ENCODE data around the gene SIPA1L3. TPM values are rescaled to one million over a fixed set of nuclear protein-coding genes. Genes with fewer than 3 reads are reported as not detected.

Gene SIPA1L3
- total RNA-seq, 1 donor from 2014 or later: 26.9 TPM

- H3K9ac ChIP-seq (ENCODE audit: low read length): no peak overlapping the region
- no peaks in the 10 kb centered on the region for H3K9me3 Mint-ChIP-seq (ENCODE audit: unreplicated experiment)
- H3K79me2 ChIP-seq (ENCODE audit: insufficient read depth, low read length): no peaks in the 10 kb centered on the region
- H3K4me1 Mint-ChIP-seq (ENCODE audit: low read depth, unreplicated experiment): no peaks in the 10 kb centered on the region
- no peak for FAIRE-seq
- no peak overlapping the region for H3K4me2 ChIP-seq (ENCODE audit: low read length)
- no peak overlapping the region for H2AFZ ChIP-seq (ENCODE audit: low read depth, low read length)
- DNase-seq (ENCODE audit: low read depth): no peak
- no peak for TF ChIP-seq CTCF (IDR thresholded peaks at IDR 0.05; ENCODE audit: insufficient read depth, low read depth, low read length)
- no peak for TF ChIP-seq EZH2 (IDR thresholded peaks at IDR 0.05; ENCODE audit: insufficient read depth, low read length)
- no peak overlapping the region for H3K27ac Mint-ChIP-seq (ENCODE audit: unreplicated experiment)
- no peak overlapping the region for H3K27ac ChIP-seq (ENCODE audit: low read depth, low read length)
- H3K27me3 Mint-ChIP-seq (ENCODE audit: low read depth, unreplicated experiment): no peaks in the 10 kb centered on the region
- peaks cover 4% of the 10 kb centered on the region for H3K36me3 ChIP-seq (ENCODE audit: insufficient read depth, low read length)
- peaks cover 5% of the 10 kb centered on the region for H3K4me1 ChIP-seq (ENCODE audit: insufficient read depth, low read length)
- H3K27me3 ChIP-seq (ENCODE audit: insufficient read depth, low read length): no peaks in the 10 kb centered on the region
- no peak overlapping the region for H3K4me3 Mint-ChIP-seq (ENCODE audit: unreplicated experiment)
- H3K4me3 ChIP-seq (ENCODE audit: insufficient read depth, low read depth, low read length): no peak overlapping the region
- H3K9me3 ChIP-seq (ENCODE audit: insufficient read depth, low read depth, low read length): no peaks in the 10 kb centered on the region
- peaks cover 5% of the 10 kb centered on the region for H3K36me3 Mint-ChIP-seq (ENCODE audit: low read depth, unreplicated experiment)
- H4K20me1 ChIP-seq (ENCODE audit: insufficient read depth, low read length): peaks cover 12% of the 10 kb centered on the region
Measured at GRCh38 chr19:38172001-38172400, 265.0 kb downstream of the SIPA1L3 start.

DNA sequence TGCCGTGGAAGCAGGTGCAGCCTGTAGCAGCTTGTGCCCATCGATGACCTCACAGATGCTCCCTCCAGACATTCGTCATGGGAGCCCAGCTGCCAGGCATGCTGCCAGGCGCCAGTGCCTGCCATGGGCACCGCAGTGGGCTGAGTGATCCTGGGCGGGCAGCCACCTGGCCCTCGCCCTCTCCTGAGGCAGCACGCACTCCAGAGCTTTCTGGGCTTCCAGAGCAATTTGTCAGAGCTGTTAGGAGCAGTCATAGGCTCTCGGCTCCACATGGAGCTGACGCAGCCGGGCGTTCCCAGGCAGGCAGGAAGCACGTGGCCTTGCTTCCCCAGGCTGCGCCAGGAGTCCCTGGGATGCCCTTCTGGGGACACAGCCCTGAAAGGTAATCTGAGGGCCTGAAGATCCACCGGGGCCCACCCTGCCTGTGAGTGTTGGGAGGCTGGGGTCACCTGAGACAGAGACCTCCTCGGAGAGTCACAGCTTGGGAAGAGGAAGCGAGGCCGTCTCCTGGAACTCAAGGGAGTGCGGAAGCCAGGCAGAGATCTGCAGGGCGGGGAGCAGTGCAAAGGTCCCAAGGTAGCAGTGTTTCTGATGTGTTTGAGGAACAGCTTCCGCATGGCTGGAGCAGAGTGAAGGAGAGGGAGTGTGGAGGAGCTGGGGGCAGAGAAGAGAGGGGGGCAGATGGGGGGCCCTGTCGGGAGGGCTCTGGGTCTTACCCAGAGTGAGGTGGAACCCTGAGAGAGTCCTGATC is 266.5 kb downstream of the SIPA1L3 start:
- Mint-ChIP-seq H3K4me1 (ENCODE audit: low read depth, unreplicated experiment) (no peaks in the 10 kb centered on the region), H3K36me3 (ENCODE audit: low read depth, unreplicated experiment) (peaks cover 3% of the 10 kb centered on the region), H3K9me3 (ENCODE audit: unreplicated experiment) (no peaks in the 10 kb centered on the region), H3K27ac (ENCODE audit: unreplicated experiment) (peak overlapping the region; percentile 34), H3K27me3 (ENCODE audit: low read depth, unreplicated experiment) (no peaks in the 10 kb centered on the region), H3K4me3 (ENCODE audit: unreplicated experiment) (no peak overlapping the region)
- Histone ChIP-seq H3K27me3 (ENCODE audit: insufficient read depth, low read length) (no peaks in the 10 kb centered on the region), H3K36me3 (ENCODE audit: insufficient read depth, low read length) (peaks cover 4% of the 10 kb centered on the region), H3K9me3 (ENCODE audit: insufficient read depth, low read depth, low read length) (no peaks in the 10 kb centered on the region), H3K79me2 (ENCODE audit: insufficient read depth, low read length) (no peaks in the 10 kb centered on the region), H3K4me2 (ENCODE audit: low read length) (no peak overlapping the region), H3K4me3 (ENCODE audit: insufficient read depth, low read depth, low read length) (no peak overlapping the region), H3K27ac (ENCODE audit: low read depth, low read length) (peak overlapping the region; percentile 72), H2AFZ (ENCODE audit: low read depth, low read length) (no peak overlapping the region), H4K20me1 (ENCODE audit: insufficient read depth, low read length) (peaks cover 12% of the 10 kb centered on the region), H3K9ac (ENCODE audit: low read length) (peak overlapping the region; percentile 56), H3K4me1 (ENCODE audit: insufficient read depth, low read length) (peaks cover 5% of the 10 kb centered on the region)
- DNase-seq (ENCODE audit: low read depth): peak; percentile 78
- no peak for FAIRE-seq
- no peak for TF ChIP-seq CTCF (IDR thresholded peaks at IDR 0.05; ENCODE audit: insufficient read depth, low read depth, low read length)
- no peak for TF ChIP-seq EZH2 (IDR thresholded peaks at IDR 0.05; ENCODE audit: insufficient read depth, low read length)

DNA sequence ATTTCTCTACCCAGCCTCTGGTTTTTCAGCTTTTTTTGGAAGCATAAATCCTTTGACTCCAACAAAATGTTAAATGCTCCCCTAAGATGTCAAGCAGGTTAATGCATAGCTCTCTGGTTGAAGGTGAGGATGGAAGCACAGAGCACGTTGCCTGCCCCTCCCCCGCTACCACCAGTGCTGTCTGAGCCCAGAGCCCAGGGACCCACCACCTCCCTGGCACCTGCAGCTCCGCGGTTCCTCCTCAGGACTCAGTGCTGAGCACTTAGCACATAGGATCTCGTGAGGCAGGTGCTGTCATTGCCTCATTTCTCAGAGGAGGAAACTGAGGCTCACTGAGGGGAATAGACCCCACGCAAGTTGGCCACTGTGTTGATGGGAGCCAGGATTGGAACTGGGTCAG is 268.4 kb downstream of the SIPA1L3 start:
- H3K9me3 ChIP-seq (ENCODE audit: insufficient read depth, low read depth, low read length): no peaks in the 10 kb centered on the region
- H4K20me1 ChIP-seq (ENCODE audit: insufficient read depth, low read length): peaks cover 12% of the 10 kb centered on the region
- H3K9ac ChIP-seq (ENCODE audit: low read length): no peak overlapping the region
- no peaks in the 10 kb centered on the region for H3K4me1 Mint-ChIP-seq (ENCODE audit: low read depth, unreplicated experiment)
- no peak overlapping the region for H3K4me3 Mint-ChIP-seq (ENCODE audit: unreplicated experiment)
- no peak overlapping the region for H3K4me2 ChIP-seq (ENCODE audit: low read length)
- peaks cover 6% of the 10 kb centered on the region for H3K36me3 Mint-ChIP-seq (ENCODE audit: low read depth, unreplicated experiment)
- H3K79me2 ChIP-seq (ENCODE audit: insufficient read depth, low read length): no peaks in the 10 kb centered on the region
- DNase-seq (ENCODE audit: low read depth) (no peak), FAIRE-seq (no peak)
- H2AFZ ChIP-seq (ENCODE audit: low read depth, low read length): no peak overlapping the region
- H3K27ac Mint-ChIP-seq (ENCODE audit: unreplicated experiment): no peak overlapping the region
- no peaks in the 10 kb centered on the region for H3K36me3 ChIP-seq (ENCODE audit: insufficient read depth, low read length)
- H3K27me3 ChIP-seq (ENCODE audit: insufficient read depth, low read length): no peaks in the 10 kb centered on the region
- peaks cover 5% of the 10 kb centered on the region for H3K4me1 ChIP-seq (ENCODE audit: insufficient read depth, low read length)
- peaks cover 4% of the 10 kb centered on the region for H3K9me3 Mint-ChIP-seq (ENCODE audit: unreplicated experiment)
- no peaks in the 10 kb centered on the region for H3K27me3 Mint-ChIP-seq (ENCODE audit: low read depth, unreplicated experiment)
- TF ChIP-seq EZH2 (IDR thresholded peaks at IDR 0.05; ENCODE audit: insufficient read depth, low read length) (no peak), CTCF (IDR thresholded peaks at IDR 0.05; ENCODE audit: insufficient read depth, low read depth, low read length) (no peak)
- no peak overlapping the region for H3K27ac ChIP-seq (ENCODE audit: low read depth, low read length)
- no peak overlapping the region for H3K4me3 ChIP-seq (ENCODE audit: insufficient read depth, low read depth, low read length)
